GM23248 (cell line): ENCODE data around the gene HMGXB4. TPM values are rescaled to one million over a fixed set of nuclear protein-coding genes. Genes with fewer than 3 reads are reported as not detected.
"Not testable (repeated sequence)": the region's sequence is repeated elsewhere in the genome, so short reads cannot be mapped to it uniquely, and the experiment has no call there.

Source experiments
- DNase-seq: peaks from one replicate; pipeline ENCODE4 v3.0.0-alpha.2; 2015
- H2AFZ ChIP-seq: fragments of 200-600 bp; sonication (generic); 2 replicates; pipeline ENCODE4 v1.6.1; 2016; ENCODE audit warnings: antibody characterized with exemption
- H3F3A ChIP-seq: fragments of 200-600 bp; sonication (generic); 2 replicates; pipeline ENCODE4 v1.6.1; 2016; ENCODE audit warnings: mild to moderate bottlenecking, antibody characterized with exemption, mixed run types; ENCODE audit not compliant: insufficient read depth
- H3K27ac ChIP-seq: fragments of 200-600 bp; sonication (generic); 2 replicates; pipeline ENCODE4 v1.5.1; 2016; ENCODE audit warnings: mild to moderate bottlenecking
- H3K27me3 ChIP-seq: fragments of 200-600 bp; sonication (generic); replicated peaks from 2 replicates; pipeline ENCODE4 v1.6.1; 2016; ENCODE audit warnings: mild to moderate bottlenecking; ENCODE audit not compliant: insufficient read depth
- H3K36me3 ChIP-seq: fragments of 200-600 bp; sonication (generic); 2 replicates; pipeline ENCODE4 v1.6.1; 2016; ENCODE audit warnings: low read depth, mild to moderate bottlenecking
- H3K4me1 ChIP-seq: fragments of 200-600 bp; sonication (generic); 2 replicates; pipeline ENCODE4 v1.6.1; 2016; ENCODE audit warnings: mild to moderate bottlenecking; ENCODE audit not compliant: insufficient read depth
- H3K4me2 ChIP-seq: fragments of 200-600 bp; sonication (generic); one replicate; pipeline ENCODE4 v1.6.1; 2016; ENCODE audit warnings: mild to moderate bottlenecking; ENCODE audit not compliant: unreplicated experiment
- H3K4me3 ChIP-seq: fragments of 200-600 bp; sonication (generic); 2 replicates; pipeline ENCODE4 v1.5.1; 2016; ENCODE audit warnings: mild to moderate bottlenecking
- H3K79me2 ChIP-seq: fragments of 200-600 bp; sonication (generic); 2 replicates; pipeline ENCODE4 v1.6.1; 2016; ENCODE audit warnings: mild to moderate bottlenecking; ENCODE audit not compliant: insufficient read depth
- H3K9ac ChIP-seq: fragments of 200-600 bp; sonication (generic); 2 replicates; pipeline ENCODE4 v1.6.1; 2016; ENCODE audit warnings: mild to moderate bottlenecking
- H3K9me2 ChIP-seq: fragments of 200-600 bp; sonication (generic); 2 replicates; pipeline ENCODE4 v1.6.1; 2016; ENCODE audit warnings: mixed run types, mild to moderate bottlenecking, moderate library complexity; ENCODE audit not compliant: insufficient read depth
- H3K9me3 ChIP-seq: fragments of 200-600 bp; sonication (generic); one replicate; pipeline ENCODE4 v1.6.1; 2017; ENCODE audit warnings: low read depth
- H4K20me1 ChIP-seq: fragments of 200-600 bp; sonication (generic); 2 replicates; pipeline ENCODE4 v1.6.0; 2016; ENCODE audit not compliant: insufficient read depth
- EZH2 ChIP-seq: fragments of 200-600 bp; sonication (generic); IDR thresholded peaks from 2 replicates; pipeline ENCODE4 v1.6.1; 2018; ENCODE audit warnings: antibody characterized with exemption, mild to moderate bottlenecking; ENCODE audit not compliant: insufficient read depth, poor library complexity, severe bottlenecking
- EZH2phosphoT487 ChIP-seq: fragments of 200-600 bp; sonication (generic); IDR thresholded peaks from 2 replicates; pipeline ENCODE4 v1.6.1; 2018; ENCODE audit warnings: antibody characterized with exemption, moderate library complexity, mild to moderate bottlenecking, low read depth; ENCODE audit not compliant: insufficient read depth
- WGBS, 2 experiments: methylation state at CpG; one replicate each; pipeline ENCODE4 v1.1.6; 2015 to 2017; ENCODE audit warnings: low lambda C conversion rate in 2 of 2, low coverage in 1 of 2; ENCODE audit errors: missing lambda C conversion rate in 2 of 2; 5-methylcytosine and 5-hydroxymethylcytosine counted together
- in situ Hi-C: fragments of 300-500 bp; cut with MboI; formaldehyde crosslinking; loops from 2 replicates; pipeline ENCODE4 v1.15.0; 2020
- polyA plus RNA-seq: library from polyadenylated mRNA; unstranded; fragments of >200 nt; fragmentation: Nextera tagmentation; extraction: Ambion mirVana; gene quantifications from 2 replicates; pipeline ENCODE4 v1.2.1, GENCODE V29; 2016
- total RNA-seq: library from RNA; depleted of rRNA; stranded (reverse); fragments of >200 nt; shearing (Covaris generic); gene quantifications from 2 replicates; pipeline ENCODE4 v1.2.3, GENCODE V29; 2014

Gene HMGXB4
- total and polyA plus RNA-seq, 2 experiments from 2014 or later: 12.4 to 17.8 TPM

DNA sequence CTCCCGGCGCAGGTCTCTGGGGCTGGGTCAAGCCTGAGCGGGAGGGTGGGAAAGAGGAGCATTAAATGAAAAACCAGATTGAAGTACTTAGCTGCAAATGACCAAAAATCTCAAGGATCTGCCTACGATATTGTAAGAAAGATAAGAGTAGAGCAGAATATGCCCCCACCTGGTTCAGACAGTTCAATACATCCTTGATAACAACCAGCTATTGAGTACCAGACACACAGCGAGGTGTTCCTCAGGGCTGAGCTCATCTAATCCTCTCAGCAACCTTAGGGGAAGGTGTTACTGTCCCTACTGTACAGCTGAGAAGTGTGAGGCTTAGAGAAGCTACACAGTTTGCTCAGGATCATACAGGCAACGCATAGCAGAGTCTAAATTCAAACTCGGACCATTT, 27.4 kb upstream of the HMGXB4 start:
- no peak overlapping the region for H3K9ac ChIP-seq
- H3K9me3 ChIP-seq: no peaks in the 10 kb centered on the region
- H3K4me1 ChIP-seq: no peaks in the 10 kb centered on the region
- in situ Hi-C loops: no loop called here
- no peak overlapping the region for H3K27ac ChIP-seq
- H4K20me1 ChIP-seq: no peaks in the 10 kb centered on the region
- H3K79me2 ChIP-seq: no peaks in the 10 kb centered on the region
- no peaks in the 10 kb centered on the region for H3F3A ChIP-seq
- no peaks in the 10 kb centered on the region for H3K36me3 ChIP-seq
- no peak for DNase-seq
- WGBS, 2 experiments: 49 to 54% methylated on average over 7 of the region's 7 CpGs
- H3K4me2 ChIP-seq: no peak overlapping the region
- TF ChIP-seq EZH2 (no peak), EZH2phosphoT487 (no peak)
- H3K9me2 ChIP-seq: no peaks in the 10 kb centered on the region
- no peak overlapping the region for H2AFZ ChIP-seq
- peaks cover 26% of the 10 kb centered on the region for H3K27me3 ChIP-seq
- H3K4me3 ChIP-seq: no peak overlapping the region

DNA sequence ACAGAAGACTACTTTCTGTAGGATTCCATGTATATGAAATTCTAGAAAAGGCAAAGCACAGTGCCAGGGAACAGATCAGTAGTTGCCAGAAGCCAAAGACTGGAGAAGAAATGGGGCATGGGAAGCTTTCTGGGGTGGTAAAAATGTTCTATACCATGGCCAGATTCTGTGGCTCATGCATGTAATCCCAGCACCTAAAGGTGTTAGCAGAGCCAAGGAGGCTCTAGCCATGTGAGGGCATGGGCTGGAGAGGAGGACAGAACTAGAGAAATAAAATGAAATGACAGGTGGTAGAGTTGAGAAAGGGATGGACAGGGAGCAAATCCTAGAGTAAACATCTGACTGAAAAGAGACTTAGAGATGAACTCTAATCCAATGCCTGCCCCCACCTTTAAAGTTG, 26.9 kb upstream of the HMGXB4 start:
- H3K4me3 ChIP-seq: no peak overlapping the region
- no peak overlapping the region for H3K9ac ChIP-seq
- H2AFZ ChIP-seq: no peak overlapping the region
- no peaks in the 10 kb centered on the region for H4K20me1 ChIP-seq
- H3K79me2 ChIP-seq: no peaks in the 10 kb centered on the region
- H3F3A ChIP-seq: no peaks in the 10 kb centered on the region
- TF ChIP-seq EZH2 (no peak), EZH2phosphoT487 (no peak)
- H3K27me3 ChIP-seq: peaks cover 26% of the 10 kb centered on the region
- H3K9me3 ChIP-seq: no peaks in the 10 kb centered on the region
- H3K4me2 ChIP-seq: no peak overlapping the region
- no peak overlapping the region for H3K27ac ChIP-seq
- DNase-seq: no peak
- H3K36me3 ChIP-seq: no peaks in the 10 kb centered on the region
- in situ Hi-C loops: no loop called here
- H3K4me1 ChIP-seq: no peaks in the 10 kb centered on the region
- no peaks in the 10 kb centered on the region for H3K9me2 ChIP-seq

DNA sequence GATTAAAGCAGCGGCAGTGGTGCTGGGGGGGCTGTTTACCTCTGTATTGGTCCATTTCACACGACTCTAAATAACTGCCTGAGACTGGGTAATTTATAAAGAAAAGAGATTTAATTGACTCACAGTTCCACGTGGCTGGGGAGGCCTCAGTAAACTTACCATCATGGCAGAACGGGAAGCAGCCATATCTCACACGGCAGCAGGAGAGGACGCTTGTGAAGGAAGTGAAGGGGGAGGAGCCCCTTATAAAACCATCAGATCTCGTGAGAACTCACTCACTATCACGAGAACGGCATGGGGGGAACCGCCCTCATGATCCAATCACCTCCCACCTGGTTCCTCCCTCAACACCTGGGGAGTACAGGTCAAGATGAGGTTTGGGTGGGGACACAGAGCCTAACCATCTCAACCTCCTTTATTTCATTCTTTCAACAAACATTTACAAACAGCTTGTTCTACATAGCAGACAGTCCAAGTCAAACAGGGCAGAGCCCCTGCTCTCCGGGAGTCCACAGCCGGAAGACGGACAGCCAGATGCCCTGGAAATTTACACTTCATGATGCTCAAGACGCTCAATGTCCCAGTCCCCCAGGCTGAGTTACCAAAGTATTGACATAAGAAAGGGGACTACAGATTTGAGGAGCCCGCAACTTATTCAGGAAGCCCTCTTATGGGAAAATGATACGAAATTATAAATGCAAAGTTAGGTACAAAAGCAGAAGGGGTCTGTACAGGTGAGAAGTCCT, 26.3 kb upstream of the HMGXB4 start:
- Histone ChIP-seq H2AFZ (no peak overlapping the region), H3K4me3 (no peak overlapping the region)

DNA sequence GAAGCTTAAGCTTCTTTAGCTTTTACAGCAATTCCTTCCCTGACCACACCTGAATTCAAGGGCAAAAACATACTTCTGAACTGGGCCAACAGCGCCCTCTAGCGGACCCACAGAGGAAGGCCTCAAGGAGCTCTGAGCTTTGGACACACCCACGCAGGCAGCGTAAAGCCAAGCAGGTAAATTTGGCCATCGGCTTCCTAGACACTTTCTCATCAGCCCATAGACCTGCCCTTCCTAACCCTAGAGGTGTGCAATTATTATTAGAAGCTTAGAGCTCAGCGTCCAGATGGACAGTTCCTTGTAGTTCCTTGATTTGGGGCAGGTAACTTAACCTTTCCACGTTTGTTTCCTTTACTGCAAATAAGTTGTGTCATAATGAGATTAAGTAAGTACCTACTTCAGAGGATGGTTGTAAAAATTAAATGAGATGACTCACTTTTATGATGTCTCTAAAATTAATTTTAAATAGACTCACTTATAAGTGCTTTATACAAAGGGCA, 25.7 kb upstream of the HMGXB4 start:
- no peaks in the 10 kb centered on the region for H3K9me3 ChIP-seq
- no peaks in the 10 kb centered on the region for H4K20me1 ChIP-seq
- TF ChIP-seq EZH2phosphoT487: no peak
- no peak for TF ChIP-seq EZH2
- peaks cover 31% of the 10 kb centered on the region for H3K27me3 ChIP-seq
- no peak overlapping the region for H3K4me2 ChIP-seq
- H3F3A ChIP-seq: no peaks in the 10 kb centered on the region
- H3K4me3 ChIP-seq: no peak overlapping the region
- no peaks in the 10 kb centered on the region for H3K36me3 ChIP-seq
- in situ Hi-C loops: no loop called here
- H3K9ac ChIP-seq: no peak overlapping the region
- H3K9me2 ChIP-seq: no peaks in the 10 kb centered on the region
- H3K27ac ChIP-seq: no peak overlapping the region
- WGBS, 2 experiments: 15 to 17% methylated on average over 7 of the region's 7 CpGs
- H2AFZ ChIP-seq: no peak overlapping the region
- no peaks in the 10 kb centered on the region for H3K79me2 ChIP-seq
- peak; percentile 64 for DNase-seq
- no peaks in the 10 kb centered on the region for H3K4me1 ChIP-seq

More for the DNA sequence above, 26.3 kb upstream of the HMGXB4 start:
- Histone ChIP-seq H4K20me1 (no peaks in the 10 kb centered on the region), H3K4me2 (no peak overlapping the region), H3K79me2 (no peaks in the 10 kb centered on the region), H3K9me2 (no peaks in the 10 kb centered on the region), H3K9me3 (no peaks in the 10 kb centered on the region), H3F3A (no peaks in the 10 kb centered on the region), H3K9ac (no peak overlapping the region), H3K27ac (no peak overlapping the region), H3K36me3 (no peaks in the 10 kb centered on the region), H3K4me1 (no peaks in the 10 kb centered on the region), H3K27me3 (peaks cover 27% of the 10 kb centered on the region)
- in situ Hi-C loops: no loop called here
- 35 to 36% methylated on average over 16 of the region's 16 CpGs for WGBS, 2 experiments
- TF ChIP-seq EZH2phosphoT487: no peak
- TF ChIP-seq EZH2: no peak
- DNase-seq: no peak

DNA sequence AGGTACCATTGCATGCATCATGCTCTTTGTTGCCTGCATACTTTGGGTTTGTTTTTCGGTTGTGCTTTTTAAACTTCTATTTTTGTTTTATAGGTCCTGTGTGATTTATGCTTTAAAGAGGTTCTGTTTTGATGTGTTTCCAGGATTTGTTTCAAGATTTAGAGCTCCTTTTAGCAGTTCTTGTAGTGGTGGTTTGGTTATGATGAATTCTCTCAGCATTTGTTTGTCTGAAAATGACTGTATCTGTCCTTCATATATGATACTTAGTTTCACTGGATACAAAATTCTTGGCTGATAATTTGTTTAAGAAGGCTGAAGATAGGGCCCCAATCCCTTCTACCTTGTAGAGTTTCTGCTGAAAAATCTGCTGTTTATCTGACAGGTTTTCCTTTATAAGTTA, 18.5 kb upstream of the HMGXB4 start:
- H3K36me3 ChIP-seq, in situ Hi-C loops: not testable (repeated sequence)
- 86 to 92% methylated on average over 1 of the region's 1 CpG for WGBS, 2 experiments

DNA sequence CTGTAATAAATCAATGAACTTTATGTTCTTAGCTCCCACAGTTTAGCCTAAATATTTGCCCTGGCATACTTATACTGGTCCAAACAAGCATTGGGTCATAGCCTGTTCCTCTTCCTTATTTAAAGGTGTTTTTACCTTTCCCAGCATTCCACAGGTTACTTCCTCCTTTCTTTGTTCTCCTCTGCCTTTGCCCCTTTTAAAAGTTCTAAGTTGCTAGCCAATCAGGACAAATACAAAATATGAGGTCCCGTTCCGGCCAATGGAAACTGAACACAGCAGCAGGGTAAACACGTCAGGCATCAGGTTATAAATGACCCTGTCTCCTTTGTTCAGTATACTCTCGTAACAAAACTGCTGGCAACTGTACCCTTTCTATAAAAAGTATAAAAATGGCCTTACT, 12.8 kb upstream of the HMGXB4 start:
- in situ Hi-C loops, H3K27ac ChIP-seq, H2AFZ ChIP-seq, H3K4me3 ChIP-seq, H3K4me2 ChIP-seq, H3K36me3 ChIP-seq, DNase-seq, H3K9me2 ChIP-seq, H3K4me1 ChIP-seq, H3K9ac ChIP-seq, H3F3A ChIP-seq, H3K27me3 ChIP-seq, H3K9me3 ChIP-seq, H4K20me1 ChIP-seq, H3K79me2 ChIP-seq: not testable (repeated sequence)
- WGBS, 2 experiments: 54 to 63% methylated on average over 4 of the region's 4 CpGs

More for the DNA sequence above, 18.5 kb upstream of the HMGXB4 start:
- not testable (repeated sequence) for H3K27ac ChIP-seq, H3K4me3 ChIP-seq, H2AFZ ChIP-seq, H4K20me1 ChIP-seq, H3K79me2 ChIP-seq, H3K9ac ChIP-seq, DNase-seq, H3K4me1 ChIP-seq, H3K9me2 ChIP-seq, H3K4me2 ChIP-seq, H3F3A ChIP-seq, H3K9me3 ChIP-seq
- H3K27me3 ChIP-seq: peaks cover 35% of the 10 kb centered on the region
